K562 (cell line): Measurements from ENCODE around the gene HPCAL1. TPM values are rescaled to one million over a fixed set of nuclear protein-coding genes. Genes with fewer than 3 reads are reported as not detected.

ENCODE experiments used
- ARID1B ChIP-seq: fragments of 450-650 bp; IDR thresholded peaks from 2 replicates; pipeline ENCODE4 v1.6.1; 2016; ENCODE audit warnings: antibody characterized with exemption, mild to moderate bottlenecking, inconsistent platforms
- CBX3 ChIP-seq, 2 experiments: IDR thresholded peaks; 1 replicate in 1 of 2; 2 replicates in 1 of 2; pipeline ENCODE4 v1.6.1; 2012; ENCODE audit warnings: inconsistent platforms in 2 of 2, low read length in 2 of 2, borderline replicate concordance in 1 of 2, control low read depth in 1 of 2
- CEBPG ChIP-seq, 3 experiments: fragments of 200-800 bp in 1 of 3; sonication (Bioruptor generic) in 1 of 3; sonication (generic) in 1 of 3; formaldehyde crosslinking in 1 of 3; IDR thresholded peaks in 2 of 3; conservative IDR thresholded peaks in 1 of 3; 2 replicates each; pipeline versions ENCODE4 v1.6.1 to v1.8.0; 2016 to 2022; ENCODE audit warnings: missing compliant biosample characterization in 2 of 3, missing genetic modification characterization in 2 of 3, mild to moderate bottlenecking in 1 of 3, missing genetic modification reagents in 1 of 3
- CHD1 ChIP-seq: fragments of 200-600 bp; sonication (generic); IDR thresholded peaks from one replicate; pipeline ENCODE4 v1.6.1; 2012; ENCODE audit warnings: mild to moderate bottlenecking, moderate library complexity, low read length, inconsistent platforms
- DMBX1 ChIP-seq: fragments of 250-450 bp; sonication (Bioruptor Pico); IDR thresholded peaks from 2 replicates; pipeline ENCODE4 v1.8.0; 2022; ENCODE audit warnings: inconsistent platforms, mild to moderate bottlenecking, moderate library complexity, borderline replicate concordance
- ETV5 ChIP-seq: sonication (generic); formaldehyde crosslinking; IDR thresholded peaks from 2 replicates; pipeline ENCODE4 v1.4.0; 2020; ENCODE audit warnings: low read depth, mild to moderate bottlenecking, missing genetic modification reagents
- FUS ChIP-seq: fragments of 200-400 bp; formaldehyde crosslinking; optimal IDR thresholded peaks from 2 replicates; pipeline ENCODE3; 2017; ENCODE audit warnings: low read depth, low read length
- HEY1 ChIP-seq: fragments of 250-450 bp; sonication (Bioruptor Pico); IDR thresholded peaks from 2 replicates; pipeline ENCODE4 v1.5.0; 2020; ENCODE audit warnings: mild to moderate bottlenecking, moderate library complexity, borderline replicate concordance
- HMG20B ChIP-seq: fragments of 250-450 bp; sonication (Bioruptor Pico); IDR thresholded peaks from 2 replicates; pipeline ENCODE4 v1.5.0; 2021; ENCODE audit warnings: mild to moderate bottlenecking
- ILK ChIP-seq: fragments of 450-650 bp; IDR thresholded peaks from 2 replicates; pipeline ENCODE4 v1.6.1; 2016; ENCODE audit warnings: missing genetic modification characterization, low read depth, mild to moderate bottlenecking, missing compliant biosample characterization, moderate library complexity, borderline replicate concordance
- MXI1 ChIP-seq: IDR thresholded peaks from 2 replicates; pipeline ENCODE4 v1.6.1; 2011; ENCODE audit warnings: low read depth, mild to moderate bottlenecking, improper control_type of control experiment, low read length
- NR2C2 ChIP-seq, 2 experiments: fragments of 200-800 bp in 1 of 2; sonication (Bioruptor generic) in 1 of 2; sonication (generic) in 1 of 2; formaldehyde crosslinking in 1 of 2; IDR thresholded peaks; 2 replicates each; pipeline versions ENCODE4 v1.6.1 to v1.8.0; 2016 to 2022; ENCODE audit warnings: mild to moderate bottlenecking in 1 of 2, missing compliant biosample characterization in 1 of 2, missing genetic modification characterization in 1 of 2, missing genetic modification reagents in 1 of 2
- PML ChIP-seq: IDR thresholded peaks from 2 replicates; pipeline ENCODE4 v1.6.1; 2012; ENCODE audit warnings: low read length, inconsistent platforms
- POLR2AphosphoS5 ChIP-seq: IDR thresholded peaks from 2 replicates; pipeline ENCODE4 v1.6.1; 2011; ENCODE audit warnings: mild to moderate bottlenecking, low read depth, low read length, moderate library complexity; ENCODE audit not compliant: control insufficient read depth, insufficient read depth
- RAD51 ChIP-seq: fragments of 450-650 bp; IDR thresholded peaks from 2 replicates; pipeline ENCODE4 v1.7.1; 2016; ENCODE audit warnings: low read depth, mild to moderate bottlenecking, borderline replicate concordance
- TARDBP ChIP-seq: fragments of 450-650 bp; IDR thresholded peaks from 2 replicates; pipeline ENCODE4 v1.6.1; 2016
- TBP ChIP-seq: optimal IDR thresholded peaks from 2 replicates; pipeline ENCODE3; 2011; ENCODE audit warnings: low read depth, low read length, improper control_type of control experiment
- ZBTB9 ChIP-seq: fragments of 450-650 bp; formaldehyde crosslinking; IDR thresholded peaks from 2 replicates; pipeline ENCODE4 v1.4.0; 2020; ENCODE audit warnings: mild to moderate bottlenecking, moderate library complexity
- ZNF324 ChIP-seq: fragments of 250-450 bp; sonication (Bioruptor Pico); IDR thresholded peaks from 2 replicates; pipeline ENCODE4 v1.4.0; 2020; ENCODE audit warnings: mild to moderate bottlenecking
- ZNF512 ChIP-seq: IDR thresholded peaks from 2 replicates; pipeline ENCODE4 v1.6.1; 2016; ENCODE audit warnings: missing genetic modification characterization, missing compliant biosample characterization
- ZNF586 ChIP-seq: fragments of 450-650 bp; formaldehyde crosslinking; conservative IDR thresholded peaks from 2 replicates; pipeline ENCODE4 v1.4.0; 2020; ENCODE audit warnings: mild to moderate bottlenecking, moderate library complexity
- polyA plus RNA-seq, 8 experiments: library from polyadenylated mRNA; depleted of rRNA in 4 of 8; stranded (reverse) in 5 of 8; unstranded in 3 of 8; fragments of >200 nt; fragmentation: Nextera tagmentation in 2 of 8; fragmentation: Illumina TruSeq in 1 of 8; extraction: Ambion mirVana in 2 of 8; extraction: Trizol in 1 of 8; gene quantifications; 2 replicates each; pipeline versions ENCODE4 v1.2.1 to v1.2.3, GENCODE V29; 2011 to 2014; ENCODE audit warnings: inconsistent platforms in 1 of 8, missing spikeins in 1 of 8
- total RNA-seq, 7 experiments: library from RNA; depleted of rRNA in 6 of 7; stranded (reverse); fragments of >200 nt in 6 of 7; fragmentation: Illumina TruSeq in 2 of 7; extraction: Trizol in 2 of 7; gene quantifications; 2 replicates each; pipeline versions ENCODE4 v1.2.1 to v1.2.3, GENCODE V29; 2011 to 2021; ENCODE audit warnings: low replicate concordance in 1 of 7
- TF ChIP-seq, protein P1 (sequence below), 2 experiments: fragments of 250-450 bp in 1 of 2; fragments of 450-650 bp in 1 of 2; sonication (Bioruptor Pico) in 1 of 2; IDR thresholded peaks; 2 replicates each; pipeline versions ENCODE4 v1.6.1 to v1.8.0; 2016 to 2021; ENCODE audit warnings: mild to moderate bottlenecking in 2 of 2, moderate library complexity in 2 of 2, missing compliant biosample characterization in 1 of 2, missing genetic modification characterization in 1 of 2

Gene HPCAL1
- total and polyA plus RNA-seq, 9 of the 15 experiments (the other 6 are each of a cell fraction or from before 2014, with no cell fraction given): 2.7 to 65.5 (median 23.9) TPM

- TF ChIP-seq MXI1 (peak; percentile 85), TBP (no peak), DMBX1 (CRISPR knock-in tag) (peak; percentile 58; the same call in 1 of the 2 replicates), RAD51 (peak; percentile 73), ZNF324 (CRISPR knock-in tag) (no peak), ZNF586 (CRISPR knock-in tag) (no peak), ZBTB9 (CRISPR knock-in tag) (peak; percentile 84; the same call in 1 of the 2 replicates), HEY1 (CRISPR knock-in tag) (no peak), ILK (tag) (no peak), HMG20B (CRISPR knock-in tag) (no peak), PML (peak; percentile 59; the same call in 1 of the 2 replicates), POLR2AphosphoS5 (peak; percentile 3; the same call in 1 of the 2 replicates), ARID1B (0 out of 2 replicates have a peak, but pooled peaks have one; percentile 15), TARDBP (peak; percentile 28; the same call in 1 of the 2 replicates), CHD1 (no peak), ZNF512 (tag) (no peak), CBX3 (IDR thresholded peaks at IDR 0.05; ENCODE audit: borderline replicate concordance in 1 of 2, low read length in 2 of 2) (peak in 1 of 2 experiments; percentile 94; a peak in 2 of 3 replicates), FUS (no peak), NR2C2 (CRISPR knock-in tag; IDR thresholded peaks at IDR 0.05) (peak; percentile 50; the same call in 1 of the 2 replicates), NR2C2 (tag; IDR thresholded peaks at IDR 0.05) (peak; percentile 34; the same call in 1 of the 2 replicates), ETV5 (peak; percentile 78), CEBPG (CRISPR knock-in tag; IDR thresholded peaks at IDR 0.05) (no peak), CEBPG (tag; conservative IDR thresholded peaks at IDR 0.05 in 1 of 2, IDR thresholded peaks at IDR 0.05 in 1 of 2) (no peak)
- TF ChIP-seq, protein P1, sequence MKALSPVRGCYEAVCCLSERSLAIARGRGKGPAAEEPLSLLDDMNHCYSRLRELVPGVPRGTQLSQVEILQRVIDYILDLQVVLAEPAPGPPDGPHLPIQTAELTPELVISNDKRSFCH (CRISPR knock-in tag; IDR thresholded peaks at IDR 0.05): no peak
- TF ChIP-seq, protein P1 (tag; IDR thresholded peaks at IDR 0.05): peak; percentile 89
Observed at GRCh38 chr2:10448576-10449485, 146.1 kb downstream of the HPCAL1 start (continued).
